ENCODE results near the gene ARPIN.

GRCh38 chr15:89916660-89917059, 3.9 kb upstream of the ARPIN start:
- TF ChIP-seq CTCF (IDR thresholded peaks at IDR 0.05; ENCODE audit: low read depth, low read length, poor library complexity, severe bottlenecking), result no peak
- TF ChIP-seq EZH2phosphoT487 (IDR thresholded peaks at IDR 0.05; ENCODE audit: borderline replicate concordance, low read length), result no peak
